ENCODE results near the gene FRK. TPM values are rescaled to one million over a fixed set of nuclear protein-coding genes. Genes with fewer than 3 reads are reported as not detected.
A peak's percentile ranks its signal among the peaks of the same experiment; 100 is the strongest.
"Not testable (repeated sequence)": the region's sequence is repeated elsewhere in the genome, so short reads cannot be mapped to it uniquely, and the experiment has no call there.

FRK gene, protein sequence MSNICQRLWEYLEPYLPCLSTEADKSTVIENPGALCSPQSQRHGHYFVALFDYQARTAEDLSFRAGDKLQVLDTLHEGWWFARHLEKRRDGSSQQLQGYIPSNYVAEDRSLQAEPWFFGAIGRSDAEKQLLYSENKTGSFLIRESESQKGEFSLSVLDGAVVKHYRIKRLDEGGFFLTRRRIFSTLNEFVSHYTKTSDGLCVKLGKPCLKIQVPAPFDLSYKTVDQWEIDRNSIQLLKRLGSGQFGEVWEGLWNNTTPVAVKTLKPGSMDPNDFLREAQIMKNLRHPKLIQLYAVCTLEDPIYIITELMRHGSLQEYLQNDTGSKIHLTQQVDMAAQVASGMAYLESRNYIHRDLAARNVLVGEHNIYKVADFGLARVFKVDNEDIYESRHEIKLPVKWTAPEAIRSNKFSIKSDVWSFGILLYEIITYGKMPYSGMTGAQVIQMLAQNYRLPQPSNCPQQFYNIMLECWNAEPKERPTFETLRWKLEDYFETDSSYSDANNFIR
- 3.6 TPM for total RNA-seq

GRCh38 chr6:116060572-116061283 is at the start of gene FRK:
FRK (minus strand) TSS chr6:116060891; CDS start chr6:116060311, 580 bp downstream.
- no peak for DNase-seq

DNA sequence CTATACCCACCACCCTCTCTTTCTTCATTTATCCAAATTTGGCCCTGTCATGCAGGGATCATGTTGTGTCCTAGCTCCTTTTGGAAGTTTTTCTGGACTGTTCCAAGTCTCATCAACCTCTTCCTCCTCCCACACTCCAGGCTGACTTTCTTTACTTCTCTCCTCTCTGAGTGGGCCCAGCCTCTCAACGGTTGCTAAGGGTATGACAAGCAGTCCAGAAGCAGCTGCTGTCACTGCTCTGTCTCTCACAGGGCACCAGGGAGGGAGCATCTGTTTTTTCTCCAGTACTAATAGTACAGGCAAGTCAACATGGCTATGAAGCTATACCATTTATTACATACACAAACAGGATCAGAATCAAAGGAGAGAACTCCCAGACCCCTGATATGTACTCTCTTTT is 48.1 kb upstream of the FRK start:
- DNase-seq, result no peak

DNA sequence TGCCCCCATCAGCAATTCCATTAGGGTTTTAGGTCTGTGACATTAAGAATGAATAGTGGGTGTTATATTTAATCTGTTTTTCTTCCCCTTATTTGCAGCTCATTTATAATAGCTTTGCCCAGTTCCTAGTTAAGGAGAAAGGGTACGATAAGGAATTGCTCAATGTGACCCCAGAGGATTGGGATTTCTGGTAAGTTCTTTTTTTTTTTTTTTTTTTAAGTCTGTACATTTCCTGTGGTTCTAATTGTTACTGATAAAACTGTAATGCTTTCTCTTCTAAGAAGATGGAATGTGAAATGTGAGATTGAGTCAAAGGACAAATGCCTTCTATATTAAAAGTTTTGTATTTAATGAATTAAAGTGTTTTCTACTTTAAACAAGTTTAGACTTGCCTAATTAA is 45.5 kb upstream of the FRK start:
- no peak for DNase-seq

DNA sequence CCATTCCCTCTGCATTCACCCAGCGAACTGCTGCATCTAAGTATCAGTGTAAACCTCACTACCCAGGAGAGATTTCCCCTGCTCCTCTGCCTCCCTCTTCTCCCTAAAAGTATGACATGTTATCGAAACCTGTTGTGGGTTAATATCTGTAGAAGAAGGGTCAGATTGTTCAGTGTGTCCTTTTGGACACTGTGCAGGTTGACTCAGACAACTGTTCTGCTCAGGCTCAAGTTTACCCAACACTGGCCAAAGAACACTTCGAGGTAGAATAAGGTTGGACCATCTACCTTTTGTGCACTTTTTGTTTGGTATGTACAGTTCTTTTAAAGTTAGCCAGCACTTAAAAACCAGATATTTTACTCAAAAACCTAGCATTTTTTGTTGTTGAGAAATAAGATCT is 44.6 kb upstream of the FRK start:
- no peak for DNase-seq

- no peak for DNase-seq
These were observed 43.9 kb upstream of the FRK start for GRCh38 chr6:116104636-116105035.

GRCh38 chr6:116102873-116103272 is 42.2 kb upstream of the FRK start:
- no peak for DNase-seq

GRCh38 chr6:116101790-116102189 is 41.1 kb upstream of the FRK start:
- DNase-seq, result peak; percentile 9

GRCh38 chr6:116101302-116101718 is 40.6 kb upstream of the FRK start:
- DNase-seq, result peak; percentile 53

- DNase-seq, result peak; percentile 43
These were observed 40.0 kb upstream of the FRK start, which contains the start of gene NT5DC1 for GRCh38 chr6:116100419-116101301. NT5DC1 (plus strand) TSS chr6:116100853; CDS start chr6:116100931, 78 bp downstream.

DNA sequence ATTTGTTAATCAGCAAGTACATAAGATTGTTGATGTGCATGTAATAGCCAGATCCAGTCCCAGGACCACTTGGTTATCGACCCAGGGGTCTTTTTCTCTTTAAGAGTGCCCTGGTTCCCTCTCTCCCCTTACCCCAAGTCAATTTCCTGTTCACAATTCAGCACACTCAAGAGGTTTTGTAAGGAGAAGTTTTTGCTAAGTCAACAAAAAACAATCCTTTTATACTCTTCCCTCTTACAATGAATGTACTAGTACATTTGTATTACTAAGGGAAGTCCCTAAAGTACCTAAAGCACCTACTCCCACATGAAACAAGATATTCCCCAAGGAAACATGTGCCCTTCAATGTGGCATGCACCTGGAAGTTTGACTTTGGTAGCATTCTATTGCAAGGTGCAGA is 38.3 kb upstream of the FRK start:
- DNase-seq, result no peak

GRCh38 chr6:116096979-116097816 is 36.5 kb upstream of the FRK start:
- no peak for DNase-seq

- DNase-seq, result not testable (repeated sequence)
These were observed 35.5 kb upstream of the FRK start for GRCh38 chr6:116096048-116096759.

DNA sequence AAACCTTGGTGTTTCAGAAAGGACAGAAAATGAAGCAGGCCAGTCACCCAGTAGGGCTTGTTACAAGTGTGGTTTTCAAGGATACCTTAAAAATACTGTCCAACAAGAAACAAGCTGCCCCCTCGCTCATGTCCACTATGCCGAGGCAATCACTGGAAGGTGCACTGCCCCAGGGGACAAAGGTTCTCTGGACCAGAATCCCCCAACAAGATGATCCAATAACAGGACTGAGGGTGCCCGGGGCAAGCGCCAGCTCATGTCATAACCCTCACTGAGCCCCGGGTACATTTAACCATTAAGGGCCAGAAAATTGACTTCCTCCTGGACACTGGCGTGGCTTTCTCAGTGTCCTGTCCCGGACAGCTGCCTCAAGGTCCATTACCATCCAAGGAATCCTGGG is 33.4 kb upstream of the FRK start:
- no peak for DNase-seq

- DNase-seq, result no peak
These were observed 29.6 kb upstream of the FRK start for GRCh38 chr6:116090251-116090650.

DNA sequence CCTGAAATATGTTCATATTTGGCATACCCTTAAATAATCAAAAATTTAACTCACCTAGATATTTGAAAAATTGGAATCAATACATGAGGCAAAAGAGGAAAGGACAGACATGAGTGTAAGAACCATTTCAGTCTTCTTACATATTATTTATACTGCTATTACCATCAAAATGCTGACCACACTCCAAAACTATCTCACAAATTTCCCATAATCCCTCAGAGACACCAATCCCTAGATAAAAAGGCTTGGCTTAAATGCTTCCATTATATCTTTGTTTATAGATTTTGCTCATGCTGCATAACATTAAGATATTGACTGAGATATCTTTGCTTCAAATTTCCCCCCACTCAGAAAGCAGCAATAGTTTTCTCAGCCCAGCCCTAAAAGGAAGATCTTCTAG is 28.3 kb upstream of the FRK start:
- no peak for DNase-seq

- DNase-seq, result no peak
These were observed 26.8 kb upstream of the FRK start for GRCh38 chr6:116087437-116088027.

DNA sequence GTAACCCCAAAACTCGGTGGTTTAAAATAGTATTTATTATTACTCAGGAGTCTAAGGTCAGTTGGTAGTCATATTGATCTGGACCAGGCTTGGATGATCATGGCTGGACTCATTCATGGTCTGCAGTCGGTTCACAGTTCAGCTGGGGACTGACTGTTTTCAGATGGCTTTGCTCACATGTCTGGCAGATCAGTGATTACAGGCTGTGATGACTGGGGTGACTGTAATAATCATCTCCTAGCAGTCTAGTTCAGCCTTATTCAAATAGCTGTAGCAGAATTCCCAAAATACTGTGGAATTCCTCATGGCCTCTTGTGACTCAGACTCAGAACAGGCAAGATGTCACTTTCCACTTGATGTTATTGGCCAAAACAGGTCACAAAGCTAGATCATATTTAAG is 23.6 kb upstream of the FRK start:
- DNase-seq, result no peak

DNA sequence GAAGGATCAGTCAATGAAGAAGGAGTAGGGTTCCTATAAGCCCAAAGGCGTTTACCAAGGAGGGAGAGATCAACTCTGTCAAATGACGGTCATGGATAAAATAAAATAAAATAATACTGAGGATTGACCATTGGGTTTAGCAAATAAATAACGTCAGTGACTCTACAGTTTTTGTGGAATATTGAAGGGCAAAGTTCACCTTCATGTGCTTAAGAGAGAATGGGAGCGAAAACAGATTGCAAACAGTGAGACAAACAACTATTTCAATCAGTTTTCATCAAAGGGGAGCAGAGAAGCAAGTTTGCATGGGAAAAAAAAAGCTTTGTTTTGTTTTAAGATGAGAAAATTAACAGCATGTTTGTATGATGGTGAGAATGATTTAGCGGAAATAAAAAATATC is 22.4 kb upstream of the FRK start:
- DNase-seq, result no peak

DNA sequence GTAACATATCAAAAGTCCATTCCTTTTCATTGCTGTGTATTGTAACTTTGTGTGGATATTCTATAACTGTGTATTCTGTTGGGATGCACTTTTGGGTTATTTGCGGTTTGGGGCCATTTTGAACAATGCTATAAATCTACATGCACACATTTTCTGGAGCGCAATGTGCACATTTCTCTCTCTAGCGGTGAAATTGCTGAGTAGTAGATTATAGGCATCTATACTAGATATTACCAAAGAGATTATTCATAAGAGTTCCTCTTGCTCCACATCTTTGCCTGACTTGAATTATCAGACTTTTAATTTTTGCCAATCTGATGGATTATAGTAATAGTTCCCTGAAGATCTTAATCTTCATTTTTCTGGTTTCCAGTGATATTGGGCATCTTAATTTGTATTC is 18.3 kb upstream of the FRK start:
- no peak for DNase-seq

DNA sequence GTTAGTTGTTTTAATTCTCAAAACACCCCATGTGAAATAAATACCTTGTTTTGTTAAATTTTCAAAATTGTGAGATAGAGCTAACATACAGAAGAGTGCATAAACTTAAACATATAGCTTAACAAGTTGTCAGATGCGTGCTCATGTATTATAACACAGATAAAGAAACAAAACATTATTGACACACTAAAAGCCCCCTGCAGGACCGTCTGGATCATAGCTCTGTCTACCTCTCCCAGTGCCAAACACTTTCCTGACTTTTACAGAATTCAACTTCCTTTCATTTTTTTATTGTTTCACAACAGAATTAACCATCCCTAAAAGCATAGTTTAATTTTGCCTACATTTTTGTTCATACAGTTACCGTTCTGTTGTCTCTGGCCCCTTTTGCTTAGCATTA is 17.8 kb upstream of the FRK start:
- no peak for DNase-seq
